Astrocyte of the cerebellum (primary cell): ENCODE measurements around the gene LSMEM2.

Experiments used
- DNase-seq: peaks from one replicate; pipeline ENCODE4 v3.0.0-alpha.2; 2011; ENCODE audit warnings: low read depth
- H3K4me3 ChIP-seq: 2 replicates; pipeline ENCODE4 v1.5.1; 2011; ENCODE audit warnings: mild to moderate bottlenecking, low read depth, low read length, moderate library complexity
- CTCF ChIP-seq: IDR thresholded peaks from 2 replicates; pipeline ENCODE4 v1.5.1; 2012; ENCODE audit warnings: low read length, low read depth, moderate library complexity, mild to moderate bottlenecking; ENCODE audit errors: missing control alignments
- in situ Hi-C: cut with HindIII; loops from 2 replicates; pipeline ENCODE4 v1.10.0; 2017; ENCODE audit warnings: low sequenced_read_pairs

The LSMEM2 gene

GRCh38 chr3:50251220-50251619, 27.7 kb upstream of the LSMEM2 start:
- no peak overlapping the region for H3K4me3 ChIP-seq
- TF ChIP-seq CTCF, result no peak
- in situ Hi-C loops, result no loop called here
- DNase-seq, result no peak

GRCh38 chr3:50254577-50255250, 24.2 kb upstream of the LSMEM2 start:
- no peak for DNase-seq
- H3K4me3 ChIP-seq, result no peak overlapping the region
- in situ Hi-C loops, result no loop called here
- no peak for TF ChIP-seq CTCF

- no peak for TF ChIP-seq CTCF
- in situ Hi-C loops, result no loop called here
- no peak for DNase-seq
- no peak overlapping the region for H3K4me3 ChIP-seq
These were observed 23.7 kb upstream of the LSMEM2 start for GRCh38 chr3:50255251-50255615.

- TF ChIP-seq CTCF, result peak; percentile 72
- H3K4me3 ChIP-seq, result no peak overlapping the region
- DNase-seq, result no peak
- in situ Hi-C loops, result no loop called here
These were observed 21.7 kb upstream of the LSMEM2 start for GRCh38 chr3:50256978-50257890.

- in situ Hi-C loops, result no loop called here
- TF ChIP-seq CTCF, result no peak
These were observed 20.7 kb upstream of the LSMEM2 start for GRCh38 chr3:50258029-50258680.

GRCh38 chr3:50258979-50259378, 19.9 kb upstream of the LSMEM2 start:
- TF ChIP-seq CTCF, result peak; percentile 3
- in situ Hi-C loops, result no loop called here
- DNase-seq, result no peak
- H3K4me3 ChIP-seq, result no peak overlapping the region

More at GRCh38 chr3:50258029-50258680, 20.7 kb upstream of the LSMEM2 start:
- no peak for DNase-seq
- no peak overlapping the region for H3K4me3 ChIP-seq
